GM23338 (cell line): Measurements from ENCODE around the gene SREBF2.

Experiments used
- CREB1 ChIP-seq: fragments of 250-450 bp; sonication (Bioruptor Pico); IDR thresholded peaks from 2 replicates; pipeline ENCODE4 v1.5.0; 2020; ENCODE audit warnings: low read depth, mild to moderate bottlenecking, moderate library complexity
- EZH2 ChIP-seq: fragments of 200-600 bp; sonication (generic); IDR thresholded peaks from one replicate; pipeline ENCODE4 v1.8.0; 2017; ENCODE audit warnings: antibody characterized with exemption, mild to moderate bottlenecking, low read depth; ENCODE audit not compliant: unreplicated experiment
- EZH2phosphoT487 ChIP-seq: fragments of 200-600 bp; sonication (generic); IDR thresholded peaks from one replicate; pipeline ENCODE4 v1.8.1; 2018; ENCODE audit warnings: antibody characterized with exemption; ENCODE audit not compliant: unreplicated experiment
- JUNB ChIP-seq: IDR thresholded peaks from one replicate; pipeline ENCODE4 v1.6.1; 2016; ENCODE audit warnings: antibody characterized with exemption; ENCODE audit not compliant: unreplicated experiment
- NANOG ChIP-seq: IDR thresholded peaks from 2 replicates; pipeline ENCODE4 v1.6.1; 2016; ENCODE audit warnings: antibody characterized with exemption, borderline replicate concordance
- POLR2AphosphoS5 ChIP-seq: IDR thresholded peaks from 2 replicates; pipeline ENCODE4 v1.6.1; 2016; ENCODE audit warnings: antibody characterized with exemption, low read depth
- STAT1 ChIP-seq: IDR thresholded peaks from one replicate; pipeline ENCODE4 v1.6.1; 2016; ENCODE audit warnings: antibody characterized with exemption; ENCODE audit not compliant: unreplicated experiment
- ZNF114 ChIP-seq: fragments of 250-450 bp; sonication (Bioruptor Pico); IDR thresholded peaks from 2 replicates; pipeline ENCODE4 v1.5.0; 2020; ENCODE audit warnings: mild to moderate bottlenecking, moderate library complexity
- TF ChIP-seq, protein P1 (sequence below), 2 experiments: fragments of 200-600 bp in 1 of 2; sonication (generic) in 1 of 2; conservative IDR thresholded peaks; 2 replicates each; pipeline versions ENCODE4 v1.5.1 to v1.6.1; 2016 to 2017; ENCODE audit warnings: antibody characterized with exemption in 2 of 2, low read depth in 2 of 2, mild to moderate bottlenecking in 2 of 2, moderate library complexity in 1 of 2
- TF ChIP-seq, protein P2 (sequence below): IDR thresholded peaks from 2 replicates; pipeline ENCODE4 v1.6.1; 2016; ENCODE audit warnings: antibody characterized with exemption
- TF ChIP-seq, protein P3 (sequence below): IDR thresholded peaks from one replicate; pipeline ENCODE4 v1.6.1; 2018; ENCODE audit warnings: antibody characterized with exemption; ENCODE audit not compliant: unreplicated experiment

DNA sequence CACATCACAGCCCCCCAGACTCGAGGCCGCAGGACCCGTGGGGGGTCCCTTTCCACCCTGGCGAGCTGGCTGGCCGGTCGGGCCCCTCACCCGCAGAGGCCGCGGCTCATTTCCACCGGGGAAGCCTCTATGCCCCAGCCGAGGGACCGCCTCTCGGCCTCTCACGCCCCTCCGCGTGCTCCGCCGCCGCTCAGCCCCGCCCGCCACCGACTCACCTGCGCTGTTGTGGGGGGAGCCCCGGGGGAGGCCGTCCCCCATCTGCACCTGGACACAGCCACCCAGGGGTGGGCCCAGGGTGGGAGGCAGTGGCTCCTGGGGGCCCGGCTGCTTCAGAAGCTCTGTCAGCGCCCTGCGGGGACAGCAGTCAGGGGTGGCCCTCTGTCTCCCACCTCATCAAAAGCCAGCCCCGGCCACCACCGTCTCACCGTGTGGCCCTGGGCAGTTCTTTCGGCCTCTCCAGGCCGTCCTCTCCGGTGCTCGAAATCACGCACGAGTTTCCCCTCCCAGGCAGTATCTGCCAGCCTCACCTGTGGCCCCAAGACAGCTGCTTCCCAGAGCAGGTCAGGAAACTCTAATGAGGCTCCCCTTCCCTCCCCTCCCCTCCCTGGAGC lies 78.2 kb downstream of the SREBF2 start:
- no peak for TF ChIP-seq EZH2
- TF ChIP-seq, protein P1, sequence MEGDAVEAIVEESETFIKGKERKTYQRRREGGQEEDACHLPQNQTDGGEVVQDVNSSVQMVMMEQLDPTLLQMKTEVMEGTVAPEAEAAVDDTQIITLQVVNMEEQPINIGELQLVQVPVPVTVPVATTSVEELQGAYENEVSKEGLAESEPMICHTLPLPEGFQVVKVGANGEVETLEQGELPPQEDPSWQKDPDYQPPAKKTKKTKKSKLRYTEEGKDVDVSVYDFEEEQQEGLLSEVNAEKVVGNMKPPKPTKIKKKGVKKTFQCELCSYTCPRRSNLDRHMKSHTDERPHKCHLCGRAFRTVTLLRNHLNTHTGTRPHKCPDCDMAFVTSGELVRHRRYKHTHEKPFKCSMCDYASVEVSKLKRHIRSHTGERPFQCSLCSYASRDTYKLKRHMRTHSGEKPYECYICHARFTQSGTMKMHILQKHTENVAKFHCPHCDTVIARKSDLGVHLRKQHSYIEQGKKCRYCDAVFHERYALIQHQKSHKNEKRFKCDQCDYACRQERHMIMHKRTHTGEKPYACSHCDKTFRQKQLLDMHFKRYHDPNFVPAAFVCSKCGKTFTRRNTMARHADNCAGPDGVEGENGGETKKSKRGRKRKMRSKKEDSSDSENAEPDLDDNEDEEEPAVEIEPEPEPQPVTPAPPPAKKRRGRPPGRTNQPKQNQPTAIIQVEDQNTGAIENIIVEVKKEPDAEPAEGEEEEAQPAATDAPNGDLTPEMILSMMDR (conservative IDR thresholded peaks at IDR 0.05; ENCODE audit: low read depth in 2 of 2) = no peak
- TF ChIP-seq POLR2AphosphoS5 = no peak
- TF ChIP-seq, protein P2, sequence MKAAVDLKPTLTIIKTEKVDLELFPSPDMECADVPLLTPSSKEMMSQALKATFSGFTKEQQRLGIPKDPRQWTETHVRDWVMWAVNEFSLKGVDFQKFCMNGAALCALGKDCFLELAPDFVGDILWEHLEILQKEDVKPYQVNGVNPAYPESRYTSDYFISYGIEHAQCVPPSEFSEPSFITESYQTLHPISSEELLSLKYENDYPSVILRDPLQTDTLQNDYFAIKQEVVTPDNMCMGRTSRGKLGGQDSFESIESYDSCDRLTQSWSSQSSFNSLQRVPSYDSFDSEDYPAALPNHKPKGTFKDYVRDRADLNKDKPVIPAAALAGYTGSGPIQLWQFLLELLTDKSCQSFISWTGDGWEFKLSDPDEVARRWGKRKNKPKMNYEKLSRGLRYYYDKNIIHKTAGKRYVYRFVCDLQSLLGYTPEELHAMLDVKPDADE = no peak
- TF ChIP-seq JUNB = no peak
- TF ChIP-seq, protein P3, sequence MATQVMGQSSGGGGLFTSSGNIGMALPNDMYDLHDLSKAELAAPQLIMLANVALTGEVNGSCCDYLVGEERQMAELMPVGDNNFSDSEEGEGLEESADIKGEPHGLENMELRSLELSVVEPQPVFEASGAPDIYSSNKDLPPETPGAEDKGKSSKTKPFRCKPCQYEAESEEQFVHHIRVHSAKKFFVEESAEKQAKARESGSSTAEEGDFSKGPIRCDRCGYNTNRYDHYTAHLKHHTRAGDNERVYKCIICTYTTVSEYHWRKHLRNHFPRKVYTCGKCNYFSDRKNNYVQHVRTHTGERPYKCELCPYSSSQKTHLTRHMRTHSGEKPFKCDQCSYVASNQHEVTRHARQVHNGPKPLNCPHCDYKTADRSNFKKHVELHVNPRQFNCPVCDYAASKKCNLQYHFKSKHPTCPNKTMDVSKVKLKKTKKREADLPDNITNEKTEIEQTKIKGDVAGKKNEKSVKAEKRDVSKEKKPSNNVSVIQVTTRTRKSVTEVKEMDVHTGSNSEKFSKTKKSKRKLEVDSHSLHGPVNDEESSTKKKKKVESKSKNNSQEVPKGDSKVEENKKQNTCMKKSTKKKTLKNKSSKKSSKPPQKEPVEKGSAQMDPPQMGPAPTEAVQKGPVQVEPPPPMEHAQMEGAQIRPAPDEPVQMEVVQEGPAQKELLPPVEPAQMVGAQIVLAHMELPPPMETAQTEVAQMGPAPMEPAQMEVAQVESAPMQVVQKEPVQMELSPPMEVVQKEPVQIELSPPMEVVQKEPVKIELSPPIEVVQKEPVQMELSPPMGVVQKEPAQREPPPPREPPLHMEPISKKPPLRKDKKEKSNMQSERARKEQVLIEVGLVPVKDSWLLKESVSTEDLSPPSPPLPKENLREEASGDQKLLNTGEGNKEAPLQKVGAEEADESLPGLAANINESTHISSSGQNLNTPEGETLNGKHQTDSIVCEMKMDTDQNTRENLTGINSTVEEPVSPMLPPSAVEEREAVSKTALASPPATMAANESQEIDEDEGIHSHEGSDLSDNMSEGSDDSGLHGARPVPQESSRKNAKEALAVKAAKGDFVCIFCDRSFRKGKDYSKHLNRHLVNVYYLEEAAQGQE = no peak
- no peak for TF ChIP-seq CREB1 (CRISPR knock-in tag)
- no peak for TF ChIP-seq NANOG
- no peak for TF ChIP-seq EZH2phosphoT487
- no peak for TF ChIP-seq STAT1
- TF ChIP-seq ZNF114 (CRISPR knock-in tag) = no peak
